Panc1 (cell line): ENCODE data around the gene KRTAP10-9.

ENCODE experiments used
- CTCF ChIP-seq: fragments of 450-650 bp; IDR thresholded peaks from 2 replicates; pipeline ENCODE4 v1.5.1; 2017; ENCODE audit warnings: mild to moderate bottlenecking
- POLR2AphosphoS5 ChIP-seq: IDR thresholded peaks from 2 replicates; pipeline ENCODE4 v1.6.1; 2012; ENCODE audit warnings: mild to moderate bottlenecking, low read depth, low read length, moderate library complexity
- TCF7L2 ChIP-seq: IDR thresholded peaks from 2 replicates; pipeline ENCODE4 v1.6.1; 2011; ENCODE audit warnings: mild to moderate bottlenecking, low read depth, low read length, inconsistent platforms

- no peak for TF ChIP-seq CTCF
- no peak for TF ChIP-seq POLR2AphosphoS5
- TF ChIP-seq TCF7L2 = no peak
Observed at GRCh38 chr21:44637018-44637850, 10.3 kb downstream of the KRTAP10-9 start, which contains the start of gene KRTAP10-10.
